OCI-M1 (cell line): ENCODE measurements around the gene UBE2H.
"Not testable (repeated sequence)": the region's sequence is repeated elsewhere in the genome, so short reads cannot be mapped to it uniquely, and the experiment has no call there.

ENCODE experiments used
- DNase-seq: peaks from one replicate; lab custom pipeline; 2025; lab: John Stamatoyannopoulos, UW

UBE2H gene

DNA sequence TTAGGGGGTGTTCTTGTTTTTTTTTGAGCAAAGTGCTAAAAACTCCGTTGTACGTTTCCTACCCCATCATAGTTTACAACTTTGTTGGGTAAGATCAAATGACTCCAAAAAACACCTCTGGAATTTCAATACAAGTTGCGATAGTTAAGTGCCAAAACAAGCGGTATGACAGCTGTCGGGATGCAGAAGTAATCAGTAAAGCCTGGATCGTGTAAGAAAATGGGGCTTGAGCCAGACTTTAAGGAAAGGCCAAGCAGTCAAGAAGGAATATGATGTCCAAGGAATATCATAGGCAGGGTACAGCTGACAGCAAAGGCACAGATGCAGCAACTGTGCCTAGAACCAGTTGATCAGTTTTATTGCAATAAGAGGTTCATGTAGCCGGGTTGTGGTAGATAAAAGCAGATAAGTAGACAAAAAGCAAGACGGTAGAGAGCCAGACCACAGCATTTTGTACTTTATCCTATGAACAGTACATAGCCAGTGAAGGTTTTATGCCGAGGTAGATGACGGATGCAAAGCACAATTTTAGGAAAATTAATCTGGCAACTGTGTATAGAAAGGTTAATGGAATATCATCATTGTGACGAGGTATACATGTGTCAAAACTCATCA, 45.5 kb downstream of the UBE2H start:
- DNase-seq: peak; percentile 7

DNA sequence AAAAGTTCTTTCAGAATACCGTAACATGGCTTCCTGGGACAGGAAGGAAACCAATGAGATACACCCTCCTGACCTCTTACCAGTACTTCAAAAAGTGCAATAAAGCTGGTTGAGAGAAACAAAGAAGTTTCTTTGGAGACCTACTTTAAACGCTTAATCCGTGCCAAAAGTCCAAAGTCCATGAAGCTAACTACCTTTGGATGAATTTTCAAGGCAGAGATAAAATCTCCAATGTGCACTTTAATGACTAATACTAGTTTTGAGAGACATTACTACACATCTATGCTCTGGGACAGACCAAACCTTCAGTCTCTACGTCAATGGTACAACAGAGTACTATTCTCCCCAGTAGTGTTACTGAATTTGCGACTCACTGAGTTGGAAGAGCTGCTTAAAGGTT, 46.1 kb downstream of the UBE2H start:
- no peak for DNase-seq

DNA sequence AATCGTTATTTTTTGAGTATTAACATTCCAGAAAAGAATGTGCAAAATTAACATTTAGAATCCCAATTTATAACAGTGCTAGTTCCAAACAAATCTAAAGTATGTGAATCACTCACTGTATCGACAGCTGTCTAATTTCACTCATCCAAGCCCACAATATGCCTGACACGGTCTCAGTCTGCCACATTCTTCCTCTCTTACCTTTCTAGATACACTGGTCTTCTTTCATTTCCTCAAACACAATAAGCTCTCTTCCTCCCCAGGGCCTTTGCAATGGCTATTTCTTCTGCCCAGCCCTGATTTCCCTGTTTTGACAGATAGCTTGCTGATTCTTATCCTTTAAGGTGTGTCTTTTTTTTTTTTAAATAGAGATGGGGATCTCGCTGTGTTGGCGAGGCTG, 48.8 kb downstream of the UBE2H start:
- DNase-seq: no peak

- DNase-seq: no peak
These were observed 49.9 kb downstream of the UBE2H start for GRCh38 chr7:129902788-129903422.

GRCh38 chr7:129898502-129899160, 54.1 kb downstream of the UBE2H start:
- no peak for DNase-seq

- no peak for DNase-seq
These were observed 54.8 kb downstream of the UBE2H start for GRCh38 chr7:129898007-129898406.

- no peak for DNase-seq
These were observed 56.0 kb downstream of the UBE2H start for GRCh38 chr7:129896568-129897382.

GRCh38 chr7:129894184-129894583, 58.6 kb downstream of the UBE2H start:
- DNase-seq: not testable (repeated sequence)

- DNase-seq: no peak
These were observed 62.7 kb downstream of the UBE2H start for GRCh38 chr7:129890090-129890489.

DNA sequence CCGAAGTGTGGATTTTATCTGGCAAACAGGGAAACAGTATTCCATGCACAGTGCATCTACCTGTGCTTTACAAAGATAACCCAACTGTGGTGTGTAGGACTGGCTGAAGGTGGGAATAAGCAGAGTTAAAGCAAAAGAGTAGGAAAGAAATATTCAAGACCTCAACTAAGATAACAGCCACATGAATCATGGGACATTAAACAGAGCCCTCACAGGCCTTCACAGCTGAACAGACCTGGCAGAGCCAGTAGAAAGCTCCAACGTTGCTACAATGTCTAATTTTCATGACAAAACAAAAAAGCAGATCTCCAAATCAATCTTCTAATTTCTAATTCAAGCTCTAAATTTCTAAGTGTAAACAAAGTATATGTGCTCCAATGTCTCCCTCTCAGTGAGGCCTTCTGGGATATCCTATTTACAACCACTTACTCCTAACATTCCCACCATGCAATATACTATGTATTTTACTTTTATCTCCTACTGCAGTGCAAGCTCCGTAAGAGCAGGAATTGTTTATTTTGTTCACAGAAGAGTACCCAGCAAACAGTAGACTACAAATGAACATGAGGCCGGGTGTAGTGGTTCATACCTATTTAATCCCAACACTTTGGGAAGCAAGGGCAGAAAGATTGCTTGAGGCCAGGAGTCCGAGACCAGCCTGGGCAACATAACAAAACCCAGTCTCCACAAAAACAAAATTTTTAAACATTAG, 63.5 kb downstream of the UBE2H start:
- no peak for DNase-seq

DNA sequence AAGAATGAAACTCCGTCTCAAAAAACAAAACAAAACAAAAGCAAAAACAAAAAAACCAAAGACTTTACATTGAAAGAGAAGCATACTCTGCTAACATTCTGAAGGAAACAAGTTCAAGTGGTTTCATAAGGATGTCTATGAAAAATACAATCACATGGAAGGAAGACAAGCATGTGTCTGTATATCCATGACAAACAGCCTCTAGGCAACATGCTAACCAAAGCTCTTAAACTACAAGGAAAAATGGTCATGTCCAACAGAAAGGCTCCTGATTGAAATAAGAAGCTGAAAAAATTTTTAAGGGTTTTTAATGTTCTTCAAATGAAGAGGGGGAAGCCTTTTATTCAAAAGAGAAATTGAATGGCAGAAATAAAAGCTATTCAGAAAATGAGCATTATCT, 64.9 kb downstream of the UBE2H start:
- DNase-seq: no peak

GRCh38 chr7:129886818-129887186, 66.0 kb downstream of the UBE2H start:
- no peak for DNase-seq

DNA sequence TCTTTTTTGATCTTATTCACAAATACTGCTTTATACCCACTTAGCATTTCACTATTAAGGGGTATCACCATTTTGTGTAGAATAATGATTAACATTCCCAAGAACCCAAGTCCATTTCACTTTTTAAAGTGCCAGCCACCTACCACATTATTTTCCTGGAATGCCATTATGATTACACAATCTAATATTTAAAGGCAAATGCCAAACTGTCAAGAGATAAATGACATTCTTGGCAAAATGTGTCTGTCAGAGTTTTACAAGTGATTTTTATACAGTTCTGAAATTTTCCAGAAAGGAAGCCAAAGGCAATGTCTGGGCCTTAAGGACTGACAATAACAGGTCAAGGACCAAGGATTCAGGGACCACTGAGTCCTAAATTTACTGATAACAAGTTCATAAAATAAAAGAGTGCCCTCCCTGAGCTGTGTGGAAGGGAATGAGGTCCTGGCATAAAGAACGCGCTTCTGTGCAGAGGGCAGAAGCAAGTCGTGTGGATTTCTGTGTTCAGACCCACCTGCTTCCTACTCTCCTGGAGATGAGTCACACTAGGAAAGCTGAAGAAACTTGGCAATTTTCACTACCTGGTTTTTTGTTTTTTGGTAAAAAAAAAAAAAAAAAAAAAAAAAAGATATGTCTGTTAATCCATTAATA, 66.5 kb downstream of the UBE2H start:
- no peak for DNase-seq

DNA sequence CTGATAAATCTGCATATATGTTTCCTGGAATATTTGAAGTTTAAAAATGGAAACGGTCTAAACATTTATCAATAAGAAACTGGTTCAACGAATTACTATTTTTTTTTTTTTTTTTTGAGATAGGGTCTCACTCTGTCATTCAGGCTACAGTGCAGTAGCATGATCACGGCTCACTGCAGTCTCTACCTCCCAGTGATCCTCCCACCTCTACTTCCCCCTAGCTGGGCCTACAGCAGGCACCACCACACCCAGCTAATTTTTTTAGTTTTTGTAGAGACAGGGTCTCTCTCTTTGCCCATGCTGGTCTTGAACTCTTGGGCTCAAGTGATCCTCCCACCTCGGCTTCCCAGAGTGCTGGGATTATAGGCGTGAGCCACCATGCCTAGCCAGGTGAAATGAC, 68.3 kb downstream of the UBE2H start:
- DNase-seq: no peak

DNA sequence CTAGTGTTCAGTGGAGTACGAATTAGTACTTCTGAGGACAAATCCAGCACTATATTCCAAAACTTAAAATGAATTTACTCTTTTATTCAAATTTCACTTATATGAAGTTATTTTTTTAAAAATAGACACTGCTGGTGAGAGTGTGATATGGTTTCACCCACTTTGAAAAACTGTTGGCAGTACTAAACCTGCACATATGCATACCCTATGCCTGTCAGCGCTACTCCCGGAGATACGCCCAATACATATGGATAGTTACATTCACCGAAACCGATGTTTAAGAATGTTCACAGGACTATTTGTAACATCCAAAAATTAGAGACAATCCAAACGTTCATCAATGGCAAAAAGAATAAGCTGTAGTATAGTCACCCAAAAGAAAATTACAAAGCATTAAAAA, 69.6 kb downstream of the UBE2H start:
- DNase-seq: no peak

DNA sequence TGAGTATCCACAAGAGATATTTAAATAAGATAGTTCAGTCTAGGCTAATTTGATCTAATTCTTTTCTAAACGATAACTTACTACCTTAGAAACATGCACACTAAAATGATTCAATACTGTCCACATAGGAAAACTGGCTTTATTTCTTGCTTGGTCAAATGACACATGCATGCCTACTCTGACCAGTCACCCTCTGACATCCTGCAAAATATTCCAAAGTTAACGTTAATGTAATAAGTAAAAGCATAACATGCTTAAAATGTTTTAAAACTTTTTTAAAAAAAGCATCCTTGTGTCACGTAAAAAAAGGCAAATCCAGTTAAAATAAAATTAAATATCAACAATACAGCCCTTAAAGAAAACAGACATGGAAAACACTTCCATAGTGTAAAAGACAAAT, 70.2 kb downstream of the UBE2H start:
- no peak for DNase-seq

DNA sequence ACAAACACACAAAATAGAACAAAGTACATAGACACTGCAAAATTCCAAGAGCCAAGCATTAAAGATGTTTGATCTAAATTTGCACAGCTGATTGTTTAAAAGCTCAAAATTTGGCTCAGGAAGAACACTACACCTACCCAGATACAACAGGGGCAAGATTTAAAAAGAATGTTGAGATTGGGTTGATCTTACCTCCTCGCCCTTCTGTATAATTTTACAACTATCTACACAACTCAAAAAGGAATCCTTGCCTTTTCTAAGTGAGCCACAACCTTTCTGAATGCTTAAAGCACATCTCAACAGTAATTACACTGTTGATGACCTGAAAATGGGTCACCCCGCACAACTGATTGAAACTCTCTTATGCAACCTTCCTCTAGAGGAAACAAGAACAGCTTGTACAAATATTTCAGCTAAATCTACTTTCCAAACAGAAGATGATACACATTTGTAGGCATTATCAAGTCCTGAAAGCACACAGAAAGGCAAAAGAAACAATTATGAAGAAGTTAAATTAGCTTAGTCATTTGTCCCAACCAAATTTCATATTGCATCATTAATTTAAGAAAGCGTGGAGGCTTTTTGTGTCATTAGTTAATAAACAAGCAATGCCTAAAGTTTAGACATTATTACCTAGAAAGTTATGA, 75.5 kb downstream of the UBE2H start:
- DNase-seq: peak; percentile 31

- peak; percentile 49 for DNase-seq
These were observed 76.9 kb downstream of the UBE2H start for GRCh38 chr7:129875745-129876411.

DNA sequence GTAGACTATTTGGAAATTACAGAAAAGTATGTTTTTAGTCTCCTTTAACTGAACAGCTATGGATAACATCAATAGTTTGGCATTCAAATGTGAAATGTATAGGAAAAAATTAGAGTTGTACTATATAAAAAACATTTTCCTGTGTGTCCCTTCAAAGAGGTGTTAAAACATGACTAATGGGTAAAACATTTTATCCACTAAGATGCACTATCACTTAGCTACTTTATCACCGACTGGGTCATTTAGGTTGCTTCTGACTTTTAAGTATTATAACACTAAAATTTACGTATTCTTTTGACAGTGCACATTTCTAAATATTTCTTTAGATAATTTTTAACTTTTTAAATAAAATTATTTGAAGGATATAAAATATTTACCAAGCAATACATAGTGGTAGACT, 77.6 kb downstream of the UBE2H start:
- DNase-seq: no peak

GRCh38 chr7:129874722-129875121, 78.0 kb downstream of the UBE2H start:
- no peak for DNase-seq

- no peak for DNase-seq
These were observed 80.7 kb downstream of the UBE2H start for GRCh38 chr7:129872054-129872453.
